TTC549 (cell line): ENCODE measurements around the gene NYAP1.
"Not testable (repeated sequence)": the region's sequence is repeated elsewhere in the genome, so short reads cannot be mapped to it uniquely, and the experiment has no call there.

Experiments
- FAIRE-seq: peaks from 2 replicates; lab custom pipeline; 2012; peaks lifted over from hg19 to GRCh38; lab: Jason Lieb, UNC

The NYAP1 gene

DNA sequence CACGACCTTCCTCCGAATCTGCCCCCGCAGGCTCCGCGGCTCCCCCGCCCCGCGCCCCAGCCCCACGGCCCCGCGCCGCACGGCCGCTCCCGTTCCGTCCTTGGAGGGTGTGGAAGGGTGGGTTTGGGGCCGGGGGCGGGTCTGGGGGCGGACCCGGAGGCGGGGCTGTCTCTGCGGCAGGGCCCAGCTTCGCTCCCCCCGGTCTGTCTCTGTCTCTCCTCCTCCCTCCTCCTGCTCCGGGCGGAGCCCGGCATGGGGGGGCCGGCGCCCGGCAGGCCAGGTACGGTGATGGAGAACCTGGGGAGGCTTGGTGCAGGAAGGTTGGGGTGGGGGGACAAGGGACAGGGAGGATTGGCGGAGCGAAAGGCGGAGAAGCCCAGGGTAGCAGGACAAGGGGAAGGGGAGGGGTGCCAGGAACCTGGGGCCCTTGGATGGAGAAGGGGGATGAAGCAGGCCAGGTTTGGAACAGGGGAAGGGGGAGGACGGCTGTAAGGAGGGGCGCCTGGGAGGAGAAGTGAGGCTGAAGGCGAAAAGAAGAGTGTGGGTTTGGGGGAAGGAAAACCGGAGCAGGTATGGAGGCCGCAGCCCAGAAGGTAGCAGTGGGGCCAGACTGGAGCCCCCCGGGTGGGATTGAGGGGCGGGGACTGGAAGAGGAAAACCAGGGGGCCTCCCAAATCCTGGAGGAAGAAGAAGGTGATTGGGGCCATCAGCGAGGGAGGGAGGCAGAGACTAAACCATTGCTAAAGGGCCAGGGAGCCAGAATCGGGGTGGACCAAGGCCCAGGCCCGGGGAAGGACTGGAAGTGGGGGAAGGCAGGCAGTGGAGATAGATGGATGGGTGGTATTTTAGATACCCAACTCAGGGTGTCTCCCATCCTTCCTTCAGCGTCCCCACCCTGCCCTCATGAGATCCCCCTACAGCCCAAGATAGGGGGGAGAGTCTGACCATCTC lies at the start of gene NYAP1:
TSS of gene NYAP1 (plus strand) at position 206 of the 951 bp plus-strand sequence. CDS start 1,385 bp downstream, outside the sequence.
- no peak for FAIRE-seq

GRCh38 chr7:100434297-100435144 lies 49.2 kb upstream of the NYAP1 start:
- no peak for FAIRE-seq

- FAIRE-seq: no peak
Measured at GRCh38 chr7:100435401-100436304, 48.1 kb upstream of the NYAP1 start.

- FAIRE-seq: no peak
Measured at GRCh38 chr7:100437150-100438100, 46.3 kb upstream of the NYAP1 start.

- FAIRE-seq: no peak
Measured at GRCh38 chr7:100438172-100438571, 45.6 kb upstream of the NYAP1 start.

DNA sequence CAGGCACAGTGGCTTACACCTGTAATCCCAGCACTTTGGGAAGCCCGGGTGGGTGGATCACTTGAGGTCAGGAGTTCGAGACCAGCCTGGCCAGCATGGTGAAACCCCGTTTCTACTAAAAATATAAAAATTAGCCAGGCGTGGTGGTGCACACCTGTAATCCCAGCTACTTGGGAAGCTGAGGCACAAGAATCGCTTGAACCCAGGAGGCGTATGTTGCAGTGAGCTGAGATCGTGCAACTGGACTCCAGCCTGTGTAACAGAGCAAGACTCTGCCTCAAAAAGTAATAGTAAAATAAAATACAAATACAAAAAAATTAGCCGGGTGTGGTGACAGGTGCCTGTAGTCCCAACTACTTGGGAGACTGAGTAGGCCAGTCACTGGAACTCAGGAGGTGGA lies 45.0 kb upstream of the NYAP1 start:
- FAIRE-seq: not testable (repeated sequence)

GRCh38 chr7:100439244-100439643 lies 44.5 kb upstream of the NYAP1 start:
- not testable (repeated sequence) for FAIRE-seq

DNA sequence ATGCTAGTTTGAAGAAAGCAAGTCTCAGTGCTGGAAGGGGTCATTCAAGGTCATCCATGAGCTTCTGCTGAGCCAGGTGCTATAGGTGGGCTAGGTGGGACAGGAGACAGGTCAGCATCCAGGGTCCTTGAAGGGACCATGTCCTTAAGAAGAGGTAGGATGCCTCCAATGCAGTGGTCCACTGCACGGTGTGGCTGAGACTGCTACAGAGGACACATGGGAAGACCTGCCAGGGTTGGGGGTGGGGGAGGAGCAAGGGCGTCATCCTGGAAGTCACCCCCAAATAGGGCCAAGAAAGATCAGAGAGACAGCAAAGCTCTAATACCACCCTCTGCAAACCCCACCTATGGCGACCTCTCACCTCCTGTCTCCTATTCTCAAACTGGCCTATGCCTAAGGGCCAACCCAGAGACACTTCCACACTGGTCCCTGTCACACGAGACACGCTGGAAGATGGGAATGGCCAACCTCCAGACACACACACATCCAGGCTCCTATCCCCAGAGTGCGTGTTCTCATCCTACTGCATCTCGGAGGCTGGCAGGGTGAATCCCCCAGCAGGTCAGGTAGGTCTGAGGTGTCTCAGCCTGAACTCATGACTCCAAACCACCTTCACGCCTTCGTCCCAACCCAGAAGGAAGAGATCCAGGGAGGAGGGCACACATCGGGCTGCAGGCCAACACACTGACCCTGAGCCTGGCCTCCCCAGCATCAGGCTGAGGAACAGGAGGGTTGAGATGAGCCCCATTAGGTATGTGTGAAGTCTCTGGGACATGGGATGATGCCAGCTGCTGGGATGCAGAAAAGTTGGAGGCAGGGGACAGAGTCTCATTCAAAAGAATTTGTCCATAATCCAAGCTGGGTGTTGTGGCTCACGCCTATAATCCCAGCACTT lies 41.8 kb upstream of the NYAP1 start:
- FAIRE-seq: no peak

- FAIRE-seq: no peak
Measured at GRCh38 chr7:100443096-100443840, 40.5 kb upstream of the NYAP1 start.

DNA sequence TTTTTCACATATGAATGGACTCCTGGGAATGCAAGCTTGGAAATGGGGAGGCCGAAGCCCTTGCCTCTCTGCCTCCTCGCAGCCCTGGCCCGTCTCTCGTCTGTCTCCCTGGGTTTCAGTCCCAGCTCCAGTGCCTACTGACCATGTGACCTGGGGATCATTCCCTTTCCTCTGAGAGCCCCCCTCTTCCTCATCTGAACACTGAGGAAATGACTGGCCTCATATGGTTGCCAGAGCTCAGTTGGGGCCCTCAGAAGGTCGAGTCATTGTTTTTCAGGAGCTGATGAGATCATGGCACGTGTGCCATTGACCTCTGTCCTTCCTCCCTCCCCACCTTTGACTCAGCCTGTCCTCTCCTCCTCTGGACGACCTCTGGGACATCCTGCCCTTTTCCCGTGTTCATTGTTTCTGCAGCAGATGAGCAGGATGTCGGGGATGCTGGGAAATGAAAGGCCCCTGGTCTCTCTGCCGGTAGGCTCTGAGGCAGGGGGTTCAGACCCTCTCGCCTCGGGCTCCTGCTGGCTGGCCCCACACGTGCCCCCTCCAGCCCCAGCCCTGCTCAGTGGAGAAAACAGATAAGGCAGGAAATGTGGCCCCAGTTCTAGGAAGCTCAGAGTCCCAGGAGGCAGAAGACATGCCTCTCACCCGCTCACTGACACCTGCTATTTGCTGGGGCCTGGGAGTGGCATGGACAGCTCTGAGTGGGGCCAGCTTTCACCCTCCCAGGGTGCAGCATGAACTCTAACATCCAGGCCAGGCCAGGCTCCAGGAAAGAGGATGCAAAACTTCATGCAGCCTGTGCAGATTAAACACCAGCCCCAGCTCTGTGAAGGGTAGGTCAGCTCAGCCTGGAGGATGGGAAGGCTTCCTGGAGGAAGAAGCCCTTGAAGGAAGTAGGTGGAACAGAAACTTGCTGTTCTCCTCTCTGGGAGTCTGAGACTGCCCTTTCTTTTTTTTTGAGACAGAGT lies 39.1 kb upstream of the NYAP1 start:
- no peak for FAIRE-seq

DNA sequence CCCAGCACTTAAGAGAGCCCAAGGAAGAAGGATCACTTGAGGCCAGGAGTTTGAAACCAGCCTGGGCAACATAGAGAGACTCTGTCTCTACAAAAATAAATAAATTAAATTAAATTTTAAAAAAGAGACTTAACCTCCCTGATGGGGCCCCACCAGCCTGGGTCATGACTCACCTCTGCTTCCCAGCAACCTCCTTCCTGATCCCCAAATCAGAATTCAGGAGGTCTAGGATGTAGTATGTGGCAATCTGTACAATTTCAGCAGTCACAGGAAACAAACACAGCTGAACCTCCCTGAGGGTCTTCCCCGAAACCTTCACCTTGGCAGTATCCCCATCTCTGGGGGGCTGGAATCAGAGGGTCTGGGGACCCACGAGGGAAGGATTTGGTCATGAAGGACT lies 37.7 kb upstream of the NYAP1 start:
- FAIRE-seq: no peak

DNA sequence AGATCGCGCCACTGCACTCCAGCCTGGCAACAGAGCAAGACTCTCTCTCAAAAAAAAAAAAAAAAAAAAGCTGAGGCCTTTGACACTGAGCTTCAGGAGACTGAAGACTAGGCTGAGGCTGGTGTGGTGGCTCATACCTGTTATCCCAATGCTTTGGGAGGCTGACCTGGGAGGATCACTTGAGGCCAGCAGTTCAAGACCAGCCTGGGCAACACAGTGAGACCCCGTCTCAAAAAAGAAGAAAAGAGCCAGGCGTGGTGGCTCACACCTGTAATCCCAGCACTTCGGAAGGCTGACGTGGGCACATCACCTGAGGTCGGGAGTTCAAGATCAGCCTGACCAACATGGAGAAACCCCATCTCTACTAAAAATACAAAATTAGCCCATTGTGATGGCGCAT lies 36.4 kb upstream of the NYAP1 start:
- not testable (repeated sequence) for FAIRE-seq

DNA sequence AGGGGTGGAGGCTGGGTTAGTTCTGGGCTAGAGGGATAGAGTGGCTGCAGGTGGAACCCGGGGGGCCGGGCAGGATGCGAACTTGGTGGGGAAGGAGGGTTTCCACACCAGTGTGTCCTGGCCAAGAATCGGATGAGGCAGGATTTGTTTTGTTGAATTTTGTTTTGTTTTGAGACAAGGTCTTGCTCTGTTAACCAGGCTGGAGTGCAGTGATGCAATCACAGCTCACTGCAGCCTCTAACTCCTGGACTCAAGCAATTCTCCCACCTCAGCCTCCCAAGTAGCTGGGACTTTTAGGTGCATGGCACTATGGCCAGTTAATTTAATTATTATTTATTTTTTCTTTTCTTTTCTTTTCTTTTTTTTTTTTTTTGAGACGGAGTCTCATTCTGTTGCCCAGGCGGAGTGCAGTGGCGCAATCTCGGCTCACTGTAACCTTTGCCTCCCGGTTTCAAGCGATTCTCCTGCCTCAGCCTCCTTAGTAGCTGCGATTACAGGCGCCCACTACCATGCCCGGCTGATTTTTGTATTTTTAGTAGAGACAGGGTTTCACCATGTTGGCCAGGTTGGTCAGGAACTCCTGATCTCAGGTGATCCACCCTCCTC lies 34.4 kb upstream of the NYAP1 start:
- FAIRE-seq: no peak

- no peak for FAIRE-seq
Measured at GRCh38 chr7:100452513-100452912, 31.2 kb upstream of the NYAP1 start.

- not testable (repeated sequence) for FAIRE-seq
Measured at GRCh38 chr7:100453854-100454253, 29.9 kb upstream of the NYAP1 start.

DNA sequence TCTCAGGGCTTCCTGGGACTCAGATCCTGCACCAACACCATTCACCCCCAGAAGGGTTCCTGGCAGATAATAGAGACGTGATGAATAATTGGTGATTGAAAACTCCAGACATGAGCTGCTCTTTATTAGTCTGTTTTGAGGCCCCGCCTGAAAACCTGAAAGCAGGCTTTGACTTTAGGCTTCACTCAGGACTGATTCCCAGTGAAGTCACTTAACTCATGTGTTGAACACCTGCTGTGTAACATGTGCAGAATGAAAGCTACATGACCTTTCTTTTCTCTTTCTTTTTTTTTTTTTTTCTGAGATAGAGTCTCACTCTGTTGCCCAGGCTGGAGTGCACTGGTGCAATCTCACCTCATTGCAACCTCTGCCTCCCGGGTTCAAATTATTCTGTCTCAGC lies 28.5 kb upstream of the NYAP1 start:
- no peak for FAIRE-seq

GRCh38 chr7:100456562-100456961 lies 27.2 kb upstream of the NYAP1 start:
- FAIRE-seq: no peak
